Measurements from ENCODE around the gene ANKMY1.

The ANKMY1 gene

DNA sequence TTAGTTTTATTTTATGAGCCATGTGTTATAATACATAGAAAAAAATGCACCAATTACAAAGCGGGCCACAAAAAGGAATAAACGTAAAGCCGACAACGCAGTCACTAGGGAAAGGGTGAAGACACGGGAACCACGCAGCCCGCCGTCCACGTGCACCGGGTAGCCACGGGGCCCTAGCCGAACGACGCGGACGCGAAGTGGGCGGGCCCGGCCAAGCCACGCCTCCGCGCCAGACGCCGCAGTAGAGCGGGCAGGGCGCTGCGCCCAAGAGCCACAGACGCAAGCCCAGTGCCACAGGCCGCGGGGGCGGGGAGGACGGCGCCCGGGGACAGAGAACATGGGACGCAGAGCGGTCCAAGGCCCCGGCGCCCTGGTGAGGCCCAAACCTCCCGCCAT, 2.3 kb upstream of the ANKMY1 start, which contains the start of gene DUSP28:
DUSP28 (plus strand) TSS at position 274 of the 396 bp plus-strand sequence. CDS start 328 bp downstream, outside the sequence.
- Histone ChIP-seq H3K27ac (peak within 1 kb of the TSS; percentile 99 to 100), H3K27me3 (peaks cover 0 to 8% of the 10 kb centered on the region in 2 donors), H3K4me3 (peak within 1 kb of the TSS; percentile 93 to 96), H3K9me3 (no peaks in the 10 kb centered on the region), H3K4me1 (peaks cover 0 to 50% (median 35%) of the 10 kb centered on the region in 4 donors), H3K36me3 (peaks cover 0 to 5% (median 0%) of the 10 kb centered on the region in 3 donors)
- intact Hi-C loops (cut with DNase I; ENCODE audit: low total_unique reads), result loop anchor here (10.0 kb wide), 2 partner anchors 125 to 325 kb away; partner anchors contain the start of gene GPC1
- peak; percentile 90 to 96 for DNase-seq
- TF ChIP-seq, protein P1, sequence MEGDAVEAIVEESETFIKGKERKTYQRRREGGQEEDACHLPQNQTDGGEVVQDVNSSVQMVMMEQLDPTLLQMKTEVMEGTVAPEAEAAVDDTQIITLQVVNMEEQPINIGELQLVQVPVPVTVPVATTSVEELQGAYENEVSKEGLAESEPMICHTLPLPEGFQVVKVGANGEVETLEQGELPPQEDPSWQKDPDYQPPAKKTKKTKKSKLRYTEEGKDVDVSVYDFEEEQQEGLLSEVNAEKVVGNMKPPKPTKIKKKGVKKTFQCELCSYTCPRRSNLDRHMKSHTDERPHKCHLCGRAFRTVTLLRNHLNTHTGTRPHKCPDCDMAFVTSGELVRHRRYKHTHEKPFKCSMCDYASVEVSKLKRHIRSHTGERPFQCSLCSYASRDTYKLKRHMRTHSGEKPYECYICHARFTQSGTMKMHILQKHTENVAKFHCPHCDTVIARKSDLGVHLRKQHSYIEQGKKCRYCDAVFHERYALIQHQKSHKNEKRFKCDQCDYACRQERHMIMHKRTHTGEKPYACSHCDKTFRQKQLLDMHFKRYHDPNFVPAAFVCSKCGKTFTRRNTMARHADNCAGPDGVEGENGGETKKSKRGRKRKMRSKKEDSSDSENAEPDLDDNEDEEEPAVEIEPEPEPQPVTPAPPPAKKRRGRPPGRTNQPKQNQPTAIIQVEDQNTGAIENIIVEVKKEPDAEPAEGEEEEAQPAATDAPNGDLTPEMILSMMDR (IDR thresholded peaks at IDR 0.05), result no peak

DNA sequence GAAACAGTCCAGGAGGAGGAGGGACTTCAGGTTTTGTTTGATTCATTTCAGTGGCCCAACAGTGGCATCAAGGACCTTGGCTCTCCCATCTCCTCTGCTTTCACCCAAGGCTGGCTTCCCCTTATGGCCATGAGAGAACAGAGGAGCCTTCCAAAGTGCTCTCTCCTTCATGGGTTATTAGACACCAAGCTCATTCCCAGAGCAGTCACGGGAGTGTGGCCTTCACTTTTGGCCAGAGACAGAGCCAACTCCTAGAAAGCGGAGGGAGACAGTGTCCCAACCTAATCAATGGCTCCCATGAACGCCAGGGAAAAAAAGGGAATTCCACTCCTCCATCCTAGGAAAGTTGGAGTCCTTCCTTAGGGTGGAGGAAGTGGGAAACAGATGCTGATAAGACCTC, 1.5 kb upstream of the ANKMY1 start:
- Histone ChIP-seq H3K4me3 (no peak overlapping the region), H3K27ac (no peak overlapping the region), H3K9me3 (no peaks in the 10 kb centered on the region), H3K36me3 (peaks cover 0 to 5% (median 0%) of the 10 kb centered on the region in 3 donors), H3K27me3 (peaks cover 0 to 8% of the 10 kb centered on the region in 2 donors), H3K4me1 (peaks cover 0 to 47% (median 34%) of the 10 kb centered on the region in 4 donors)
- TF ChIP-seq, protein P1 (IDR thresholded peaks at IDR 0.05), result no peak
- DNase-seq, result no peak
- intact Hi-C loops (cut with DNase I; ENCODE audit: low total_unique reads), result loop anchor here (10.0 kb wide), 1 partner anchor 104 kb away; no protein-coding TSS in a partner anchor

DNA sequence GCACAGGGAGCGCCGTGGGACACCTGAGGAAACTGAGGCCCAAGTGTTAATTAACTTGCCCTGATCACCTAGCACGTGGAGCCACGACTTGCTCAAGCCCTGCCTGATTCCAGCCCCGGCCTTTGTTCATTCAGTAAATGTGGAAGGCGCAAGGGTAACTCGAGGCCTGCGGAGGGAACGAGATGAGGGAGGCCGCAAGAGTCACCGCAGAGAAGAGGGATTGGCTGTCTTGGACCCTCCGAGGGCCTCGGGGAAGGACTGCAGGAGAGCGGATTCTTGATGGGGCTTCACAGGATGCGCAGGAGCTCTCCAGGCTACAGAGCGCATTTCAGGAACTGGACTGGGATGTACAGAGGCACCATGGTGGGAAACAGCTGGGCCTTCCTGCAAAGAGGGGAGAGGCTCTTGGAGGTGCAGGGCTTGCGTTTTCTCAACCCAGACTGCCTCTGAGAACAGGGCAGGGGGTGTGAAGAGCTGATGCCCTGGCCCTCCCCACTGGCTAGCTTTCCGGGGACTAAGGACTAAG, 511 bp upstream of the ANKMY1 start:
- TF ChIP-seq, protein P1 (IDR thresholded peaks at IDR 0.05), result no peak
- H3K4me3 ChIP-seq, result peak overlapping the region; percentile 41 to 54
- intact Hi-C loops (cut with DNase I; ENCODE audit: low total_unique reads), result loop anchor here (10.0 kb wide), 1 partner anchor 103 kb away; no protein-coding TSS in a partner anchor
- peaks cover 0 to 5% (median 0%) of the 10 kb centered on the region in 3 donors for H3K36me3 ChIP-seq
- peaks cover 0 to 8% of the 10 kb centered on the region in 2 donors for H3K27me3 ChIP-seq
- H3K27ac ChIP-seq, result no peak overlapping the region
- no peak for DNase-seq
- peaks cover 0 to 47% (median 34%) of the 10 kb centered on the region in 4 donors for H3K4me1 ChIP-seq
- no peaks in the 10 kb centered on the region for H3K9me3 ChIP-seq

DNA sequence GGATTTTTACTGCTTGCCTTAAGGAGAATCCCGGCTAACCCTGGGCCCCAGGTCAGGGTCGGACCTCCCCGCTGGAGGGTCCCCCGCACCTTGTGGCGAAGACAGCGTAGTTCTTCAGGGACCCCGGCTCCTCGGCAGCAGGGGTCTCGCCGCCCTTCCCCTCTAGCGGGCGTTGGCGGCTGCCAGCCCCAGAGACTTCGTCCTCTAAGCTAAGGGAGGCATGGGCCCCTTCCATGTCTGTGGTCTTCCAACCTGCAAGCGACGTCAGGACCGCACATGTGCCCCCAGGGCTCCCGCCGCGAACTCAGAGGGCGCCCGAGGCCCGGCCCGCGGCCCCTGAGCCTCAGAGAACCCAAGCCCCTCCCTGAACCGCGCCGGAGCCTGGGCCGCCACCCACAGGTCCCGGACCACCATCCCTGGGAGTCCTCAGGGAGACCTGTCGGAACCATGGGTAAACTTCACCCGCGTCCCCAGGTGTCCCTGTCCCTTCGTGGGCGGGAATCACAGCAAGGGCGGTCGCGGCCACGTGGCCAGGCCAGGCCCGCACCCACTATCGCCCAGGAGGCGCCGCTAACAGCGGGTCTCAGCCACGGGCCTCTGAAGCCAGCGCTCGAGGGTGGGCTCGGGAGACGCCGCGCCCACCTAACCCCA, 562 bp downstream of the ANKMY1 start:
- peak overlapping the region; percentile 41 to 54 for H3K4me3 ChIP-seq
- H3K4me1 ChIP-seq, result peaks cover 0 to 46% (median 32%) of the 10 kb centered on the region in 4 donors
- H3K9me3 ChIP-seq, result no peaks in the 10 kb centered on the region
- intact Hi-C loops (cut with DNase I; ENCODE audit: low total_unique reads), result loop anchor here (10.0 kb wide), 1 partner anchor 102 kb away; no protein-coding TSS in a partner anchor
- peaks cover 0 to 8% of the 10 kb centered on the region in 2 donors for H3K27me3 ChIP-seq
- no peak overlapping the region for H3K27ac ChIP-seq
- H3K36me3 ChIP-seq, result peaks cover 0 to 6% (median 0%) of the 10 kb centered on the region in 3 donors
- no peak for DNase-seq
- TF ChIP-seq, protein P1 (IDR thresholded peaks at IDR 0.05), result no peak

DNA sequence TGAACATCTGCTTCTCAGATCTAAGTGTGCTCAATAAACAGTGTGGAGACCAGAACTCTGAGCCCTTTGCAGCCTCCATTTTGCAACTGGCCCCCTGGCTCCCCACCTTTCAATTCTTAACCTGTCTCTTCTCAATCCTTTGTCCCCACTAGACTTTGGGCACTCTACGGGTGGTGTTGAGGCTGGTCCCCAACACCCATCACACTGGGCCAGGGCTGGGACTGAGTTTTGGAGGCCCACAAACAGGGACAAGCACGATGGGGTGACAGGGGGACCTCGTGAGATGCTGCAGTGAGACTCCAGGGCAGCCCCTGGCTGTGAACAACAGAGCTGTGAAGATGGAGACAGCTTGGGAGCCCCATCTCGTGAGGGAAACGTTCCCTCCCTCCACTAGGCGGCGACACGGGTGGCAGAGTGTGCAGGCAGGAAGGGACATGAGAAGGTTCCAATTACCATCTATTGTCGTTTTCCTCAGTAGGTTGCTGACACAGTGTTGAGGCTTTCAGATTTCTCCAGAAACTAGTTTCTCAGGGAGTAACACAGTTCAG, 1.2 kb downstream of the ANKMY1 start:
- Histone ChIP-seq H3K4me1 (peaks cover 0 to 40% (median 29%) of the 10 kb centered on the region in 4 donors), H3K36me3 (peaks cover 3 to 12% (median 4%) of the 10 kb centered on the region in 3 donors), H3K9me3 (no peaks in the 10 kb centered on the region), H3K27me3 (peaks cover 0 to 8% of the 10 kb centered on the region in 2 donors), H3K27ac (no peak overlapping the region), H3K4me3 (no peak overlapping the region)
- TF ChIP-seq, protein P1 (IDR thresholded peaks at IDR 0.05), result no peak
- no peak for DNase-seq
- intact Hi-C loops (cut with DNase I; ENCODE audit: low total_unique reads), result loop anchor here (10.0 kb wide), 1 partner anchor 102 kb away; no protein-coding TSS in a partner anchor
